ENCODE results near the gene SNX25.

Gene SNX25

DNA sequence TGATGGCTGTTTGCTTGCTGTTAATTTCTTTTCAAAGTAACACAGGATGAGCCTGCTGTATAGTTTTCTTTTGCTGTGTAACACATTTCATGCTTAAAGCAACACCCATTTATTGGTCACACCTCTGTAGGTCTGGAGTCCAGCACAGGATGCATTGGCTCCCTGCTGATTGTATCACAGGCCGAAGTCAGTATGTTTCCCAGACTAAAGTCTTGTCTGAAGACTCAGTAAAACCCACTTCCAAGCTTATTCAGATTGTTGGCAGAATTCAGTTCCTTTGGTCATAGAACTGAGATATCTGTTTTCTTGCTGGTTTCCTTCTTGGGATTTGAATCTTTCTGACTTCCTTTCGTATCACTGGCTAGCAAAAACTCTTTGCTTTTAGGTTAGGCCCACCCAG is 132.0 kb downstream of the SNX25 start:
- no peak overlapping the region for H3K27ac Mint-ChIP-seq
- H3K4me1 Mint-ChIP-seq (ENCODE audit: low read depth): peaks cover 51% of the 10 kb centered on the region
- H3K36me3 Mint-ChIP-seq (ENCODE audit: low read depth): peaks cover 51% of the 10 kb centered on the region
- no peaks in the 10 kb centered on the region for H3K27me3 Mint-ChIP-seq
- no peak overlapping the region for H3K4me3 Mint-ChIP-seq
- H3K9me3 Mint-ChIP-seq: no peaks in the 10 kb centered on the region

DNA sequence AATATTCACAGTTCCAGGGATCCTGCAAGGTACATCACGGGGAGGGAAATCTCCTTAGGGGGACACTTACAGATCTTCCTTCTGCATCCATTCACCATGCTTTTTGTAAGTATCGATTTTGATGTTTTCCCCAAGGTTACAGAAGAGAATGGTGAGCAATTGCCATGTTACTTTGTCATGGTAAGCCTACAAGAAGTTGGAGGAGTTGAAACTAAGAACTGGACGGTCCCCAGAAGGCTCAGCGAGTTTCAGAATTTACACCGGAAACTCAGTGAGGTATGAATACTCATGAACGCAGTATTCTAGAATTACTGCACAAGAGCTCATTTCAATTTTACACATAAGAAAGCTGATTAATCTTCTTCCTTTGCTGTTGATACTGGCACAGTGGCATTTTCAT is 132.4 kb downstream of the SNX25 start:
- H3K4me3 Mint-ChIP-seq: no peak overlapping the region
- no peaks in the 10 kb centered on the region for H3K27me3 Mint-ChIP-seq
- H3K9me3 Mint-ChIP-seq: no peaks in the 10 kb centered on the region
- H3K27ac Mint-ChIP-seq: no peak overlapping the region
- H3K4me1 Mint-ChIP-seq (ENCODE audit: low read depth): peaks cover 53% of the 10 kb centered on the region
- H3K36me3 Mint-ChIP-seq (ENCODE audit: low read depth): peaks cover 53% of the 10 kb centered on the region

DNA sequence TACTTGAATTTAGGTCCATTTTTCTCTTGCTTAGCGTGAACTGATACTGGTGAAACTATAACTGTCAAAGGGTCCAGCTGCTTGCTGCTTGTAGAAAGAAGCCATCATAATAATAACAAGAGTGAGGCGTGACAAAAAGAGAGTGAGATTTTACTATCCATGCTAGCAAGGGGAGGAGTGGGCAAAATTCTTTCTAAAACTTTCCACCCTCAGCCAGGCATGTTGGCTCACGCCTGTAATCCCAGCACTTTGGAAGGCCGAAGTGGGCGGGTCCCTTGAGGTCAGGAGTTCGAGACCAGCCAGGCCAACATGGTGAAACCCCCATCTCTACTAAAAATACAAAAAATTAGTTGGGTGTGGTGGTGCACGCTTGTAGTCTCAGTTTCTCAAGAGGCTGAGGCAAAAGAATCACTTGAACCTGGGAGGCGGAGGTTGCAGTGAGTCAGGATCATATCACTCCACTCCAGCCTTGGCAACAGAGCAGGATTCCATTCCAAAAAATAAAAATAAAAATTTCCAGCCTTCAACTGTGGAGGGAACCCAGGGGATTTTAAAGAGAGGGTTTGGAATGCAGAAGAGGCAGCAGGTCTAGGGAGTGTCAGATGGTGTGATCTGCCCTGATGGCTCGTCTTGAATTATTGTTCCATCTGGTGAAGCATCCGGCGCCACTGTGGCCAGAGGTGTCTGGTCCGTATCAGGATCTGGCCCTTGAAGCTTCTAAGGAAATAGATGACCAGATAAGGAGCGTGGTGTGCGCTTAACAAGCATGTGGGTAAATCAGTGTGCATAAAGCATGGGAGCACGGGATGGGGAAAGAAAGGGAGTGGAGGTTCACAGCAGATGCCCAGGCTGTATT is 134.6 kb downstream of the SNX25 start:
- no peak overlapping the region for H3K4me3 Mint-ChIP-seq

DNA sequence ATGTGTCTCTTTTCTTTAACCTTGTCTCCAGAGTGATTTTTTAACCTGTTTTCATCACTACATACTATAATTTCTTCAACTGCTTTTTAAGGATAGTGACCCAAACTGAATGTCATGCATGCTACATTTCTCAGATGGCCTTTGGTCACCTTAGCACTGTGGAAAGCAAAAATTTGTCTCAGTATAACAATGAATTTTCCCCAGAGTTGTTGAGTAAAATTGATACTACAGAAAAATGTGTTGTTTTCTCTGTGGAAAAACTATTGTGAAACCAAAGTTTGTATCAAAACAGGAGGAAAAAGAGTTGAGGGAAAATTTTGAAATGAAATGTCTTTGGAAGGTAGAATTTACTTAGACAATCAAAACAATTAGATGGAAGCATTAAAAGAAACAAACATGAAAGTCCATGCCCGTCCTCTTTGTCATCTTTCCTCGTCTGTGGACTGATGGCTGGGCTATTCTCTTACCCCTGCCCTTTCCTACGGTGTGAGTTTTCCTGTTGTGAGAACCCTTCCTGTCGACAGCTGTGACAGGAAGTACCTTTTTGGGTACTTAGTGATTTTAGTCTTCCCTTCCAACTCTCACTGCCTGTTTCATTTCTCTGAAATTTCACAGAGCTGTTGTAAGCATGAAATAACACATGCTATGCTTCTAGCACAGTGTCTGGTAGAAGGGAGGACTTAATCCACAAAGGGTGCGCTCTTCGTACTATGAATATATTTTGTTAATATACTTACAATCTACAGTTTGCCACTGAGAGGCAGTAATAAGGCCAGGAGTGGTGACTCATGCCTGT is 135.5 kb downstream of the SNX25 start:
- Mint-ChIP-seq H3K27me3 (no peaks in the 10 kb centered on the region), H3K27ac (peak overlapping the region; percentile 89), H3K36me3 (ENCODE audit: low read depth) (peaks cover 61% of the 10 kb centered on the region), H3K4me1 (ENCODE audit: low read depth) (peaks cover 45% of the 10 kb centered on the region), H3K9me3 (no peaks in the 10 kb centered on the region), H3K4me3 (peak overlapping the region; percentile 40)

More for the DNA sequence above, 134.6 kb downstream of the SNX25 start:
- H3K9me3 Mint-ChIP-seq: no peaks in the 10 kb centered on the region
- H3K27me3 Mint-ChIP-seq: no peaks in the 10 kb centered on the region
- peaks cover 59% of the 10 kb centered on the region for H3K36me3 Mint-ChIP-seq (ENCODE audit: low read depth)
- H3K4me1 Mint-ChIP-seq (ENCODE audit: low read depth): peaks cover 55% of the 10 kb centered on the region
- peak overlapping the region; percentile 81 for H3K27ac Mint-ChIP-seq

DNA sequence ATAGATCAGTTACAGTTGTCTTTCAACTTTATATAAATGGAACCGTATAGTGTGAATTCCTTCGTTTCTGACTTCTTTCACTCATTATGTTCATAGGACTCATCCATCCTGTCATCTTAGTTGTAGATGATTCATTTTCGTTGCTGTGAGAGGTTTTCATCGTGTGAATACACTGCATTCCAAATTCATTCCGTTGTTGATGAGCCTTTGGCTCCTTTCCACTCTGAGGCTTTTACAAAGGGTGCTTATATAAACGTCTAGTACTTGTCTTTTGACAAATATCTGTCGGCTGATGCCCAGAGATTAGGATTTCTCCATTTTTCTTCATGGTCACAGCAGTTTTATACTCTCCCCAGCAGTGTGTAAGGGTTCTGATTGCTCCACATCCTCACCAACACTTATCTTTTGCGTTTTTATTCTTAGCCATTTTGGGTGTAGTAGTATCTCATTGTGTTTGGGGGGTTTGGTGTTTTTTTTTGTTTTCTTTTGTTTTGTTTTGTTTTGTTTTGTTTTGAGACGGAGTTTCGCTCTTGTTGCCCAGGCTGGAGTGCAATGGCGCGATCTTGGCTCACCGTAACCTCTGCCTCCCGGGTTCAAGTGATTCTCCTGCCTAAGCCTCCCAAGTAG is 137.7 kb downstream of the SNX25 start:
- peaks cover 34% of the 10 kb centered on the region for H3K4me1 Mint-ChIP-seq (ENCODE audit: low read depth)
- H3K27me3 Mint-ChIP-seq: no peaks in the 10 kb centered on the region
- H3K9me3 Mint-ChIP-seq: no peaks in the 10 kb centered on the region
- H3K36me3 Mint-ChIP-seq (ENCODE audit: low read depth): peaks cover 75% of the 10 kb centered on the region
- no peak overlapping the region for H3K4me3 Mint-ChIP-seq
- H3K27ac Mint-ChIP-seq: no peak overlapping the region

DNA sequence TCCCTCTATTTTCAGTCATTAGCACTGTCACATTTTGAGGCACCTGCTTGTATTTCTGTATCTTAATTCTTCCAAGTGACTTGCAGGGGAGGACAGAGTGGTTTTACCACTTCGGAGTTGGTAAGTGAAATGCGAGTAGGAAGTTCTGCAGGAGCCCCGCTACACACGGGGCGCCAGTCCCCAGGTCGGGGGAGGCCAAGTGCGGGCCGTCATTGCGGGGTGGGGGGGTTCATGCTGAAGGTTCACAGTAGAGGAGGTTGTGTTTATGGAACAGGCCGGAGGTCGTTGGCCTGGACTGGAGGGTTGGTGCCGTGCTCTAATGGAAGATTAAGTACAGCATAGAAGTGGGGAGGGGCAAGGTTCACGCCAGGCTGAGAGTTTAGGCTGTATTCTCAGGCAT is 142.3 kb downstream of the SNX25 start:
- H3K36me3 Mint-ChIP-seq (ENCODE audit: low read depth): peaks cover 58% of the 10 kb centered on the region
- H3K4me3 Mint-ChIP-seq: no peak overlapping the region
- no peaks in the 10 kb centered on the region for H3K9me3 Mint-ChIP-seq
- no peak overlapping the region for H3K27ac Mint-ChIP-seq
- H3K4me1 Mint-ChIP-seq (ENCODE audit: low read depth): peaks cover 4% of the 10 kb centered on the region
- H3K27me3 Mint-ChIP-seq: no peaks in the 10 kb centered on the region

DNA sequence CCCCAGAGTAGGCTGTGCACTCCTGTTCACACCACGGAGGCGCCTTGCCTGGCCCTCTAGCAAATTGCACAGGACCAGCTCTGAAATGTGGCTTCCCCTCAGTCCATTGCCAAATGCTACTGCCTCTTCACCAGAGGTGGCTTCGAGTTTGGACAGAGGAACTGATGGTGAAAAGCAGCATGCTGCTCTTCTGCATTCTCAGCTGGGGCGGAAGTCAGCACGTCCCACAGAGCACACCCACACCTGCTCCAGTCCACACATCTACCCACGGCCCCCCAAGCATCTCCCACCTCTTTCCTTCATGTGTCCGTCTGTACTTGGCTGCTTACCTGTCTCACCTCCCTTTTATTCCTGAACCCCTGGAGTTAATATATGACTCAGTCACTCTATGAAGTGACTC is 142.8 kb downstream of the SNX25 start:
- Mint-ChIP-seq H3K27ac (no peak overlapping the region), H3K4me1 (ENCODE audit: low read depth) (peaks cover 5% of the 10 kb centered on the region), H3K36me3 (ENCODE audit: low read depth) (peaks cover 58% of the 10 kb centered on the region), H3K9me3 (no peaks in the 10 kb centered on the region), H3K27me3 (no peaks in the 10 kb centered on the region), H3K4me3 (no peak overlapping the region)

DNA sequence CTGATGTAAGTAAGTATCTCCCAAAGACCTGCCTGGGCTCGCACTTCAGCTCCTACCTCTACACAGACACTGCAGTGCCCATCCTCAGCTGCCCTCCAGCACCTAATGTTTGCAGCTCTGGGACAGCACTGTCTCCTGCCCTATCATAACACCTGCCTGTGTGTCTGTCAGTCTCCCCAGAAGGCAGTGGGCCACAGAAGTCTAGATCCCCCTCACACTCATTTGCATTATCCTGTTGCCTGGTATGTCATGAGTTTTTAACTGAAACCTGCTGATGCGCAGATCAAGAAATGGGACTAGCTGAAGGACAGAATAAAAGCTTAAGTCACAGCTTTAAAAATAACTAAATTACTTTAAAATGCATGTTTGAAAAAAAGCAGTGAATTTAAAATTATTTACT is 143.3 kb downstream of the SNX25 start:
- H3K27ac Mint-ChIP-seq: no peak overlapping the region
- H3K4me3 Mint-ChIP-seq: no peak overlapping the region
- H3K27me3 Mint-ChIP-seq: no peaks in the 10 kb centered on the region
- H3K36me3 Mint-ChIP-seq (ENCODE audit: low read depth): peaks cover 60% of the 10 kb centered on the region
- H3K9me3 Mint-ChIP-seq: no peaks in the 10 kb centered on the region
- peaks cover 10% of the 10 kb centered on the region for H3K4me1 Mint-ChIP-seq (ENCODE audit: low read depth)

DNA sequence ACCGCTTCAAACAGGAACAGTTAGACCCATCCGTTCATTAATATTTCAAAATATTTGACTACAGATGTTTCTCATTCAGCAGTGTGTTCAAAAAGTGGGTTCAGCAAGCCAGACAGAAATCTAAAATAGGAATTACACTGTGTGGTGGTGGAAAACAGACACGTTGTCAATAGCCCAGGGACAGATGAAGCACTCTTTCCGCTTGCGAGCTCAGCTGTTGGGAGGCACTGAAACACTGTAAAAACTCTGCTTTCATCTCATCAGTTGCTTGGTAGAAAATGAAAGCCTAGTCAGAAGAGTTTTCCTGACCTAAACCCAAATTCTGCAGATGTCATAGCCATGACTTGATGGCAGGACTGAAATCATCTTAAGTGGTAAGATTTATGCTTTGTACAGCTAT is 147.8 kb downstream of the SNX25 start:
- peaks cover 36% of the 10 kb centered on the region for H3K36me3 Mint-ChIP-seq (ENCODE audit: low read depth)
- H3K4me3 Mint-ChIP-seq: no peak overlapping the region
- no peaks in the 10 kb centered on the region for H3K27me3 Mint-ChIP-seq

DNA sequence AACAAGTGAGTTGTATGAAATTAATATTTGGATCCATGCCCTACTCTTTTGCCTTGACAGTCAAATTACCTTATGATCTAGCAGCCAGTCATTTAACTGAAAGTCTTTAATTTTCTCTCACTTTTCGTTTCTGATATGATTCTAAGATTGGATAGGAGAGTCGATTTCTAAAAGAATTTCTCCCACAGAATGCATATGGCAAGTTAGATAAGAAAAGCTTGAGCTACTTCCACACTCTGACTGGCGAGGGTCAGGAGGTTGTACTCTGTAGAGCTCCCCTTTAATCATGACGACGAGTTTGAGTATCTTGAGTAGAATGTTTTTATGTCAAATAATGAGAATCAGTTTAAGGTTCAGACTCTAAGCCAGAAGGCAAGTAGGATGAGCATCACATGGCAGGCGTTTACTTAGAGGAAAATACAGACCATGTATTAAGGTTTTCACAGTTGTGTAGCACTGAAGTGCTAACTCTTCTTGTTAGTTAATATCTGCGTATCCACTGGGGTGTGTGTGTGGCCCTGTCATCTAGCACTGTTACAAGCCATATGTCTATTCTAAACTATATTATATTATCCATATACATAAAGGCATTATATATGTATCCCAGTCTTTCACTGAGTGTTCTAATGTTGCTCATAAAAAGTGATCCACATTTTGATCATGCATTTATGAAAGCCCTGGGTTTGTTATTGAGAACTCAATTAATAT is 148.5 kb downstream of the SNX25 start:
- H3K27me3 Mint-ChIP-seq: no peaks in the 10 kb centered on the region
- no peaks in the 10 kb centered on the region for H3K9me3 Mint-ChIP-seq
- no peak overlapping the region for H3K27ac Mint-ChIP-seq
- peaks cover 31% of the 10 kb centered on the region for H3K36me3 Mint-ChIP-seq (ENCODE audit: low read depth)
- no peak overlapping the region for H3K4me3 Mint-ChIP-seq
- H3K4me1 Mint-ChIP-seq (ENCODE audit: low read depth): peaks cover 10% of the 10 kb centered on the region

More for the DNA sequence above, 147.8 kb downstream of the SNX25 start:
- peaks cover 10% of the 10 kb centered on the region for H3K4me1 Mint-ChIP-seq (ENCODE audit: low read depth)
- no peaks in the 10 kb centered on the region for H3K9me3 Mint-ChIP-seq
- no peak overlapping the region for H3K27ac Mint-ChIP-seq

DNA sequence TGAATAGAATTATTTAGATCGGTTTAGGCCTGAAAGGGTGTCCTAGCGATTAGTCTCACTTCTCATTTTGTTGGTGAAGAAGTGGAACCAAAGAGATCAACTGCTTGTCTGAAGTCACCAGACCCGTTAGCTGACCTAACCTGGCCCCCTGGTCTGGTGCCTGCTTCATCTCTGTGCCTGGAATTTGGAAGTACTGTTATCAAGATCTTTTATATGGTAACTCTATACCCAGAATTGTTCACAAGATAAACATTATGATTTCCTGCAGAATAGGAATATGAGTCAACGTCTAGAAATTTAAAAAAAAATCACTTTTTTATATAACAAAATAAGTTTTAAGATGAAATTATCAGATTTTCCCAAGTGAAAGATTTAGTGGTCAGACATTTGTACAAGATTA is 149.1 kb downstream of the SNX25 start:
- H3K4me3 Mint-ChIP-seq: no peak overlapping the region
- H3K27me3 Mint-ChIP-seq: no peaks in the 10 kb centered on the region
- H3K4me1 Mint-ChIP-seq (ENCODE audit: low read depth): peaks cover 10% of the 10 kb centered on the region
- H3K36me3 Mint-ChIP-seq (ENCODE audit: low read depth): peaks cover 32% of the 10 kb centered on the region
- no peaks in the 10 kb centered on the region for H3K9me3 Mint-ChIP-seq
- H3K27ac Mint-ChIP-seq: no peak overlapping the region

DNA sequence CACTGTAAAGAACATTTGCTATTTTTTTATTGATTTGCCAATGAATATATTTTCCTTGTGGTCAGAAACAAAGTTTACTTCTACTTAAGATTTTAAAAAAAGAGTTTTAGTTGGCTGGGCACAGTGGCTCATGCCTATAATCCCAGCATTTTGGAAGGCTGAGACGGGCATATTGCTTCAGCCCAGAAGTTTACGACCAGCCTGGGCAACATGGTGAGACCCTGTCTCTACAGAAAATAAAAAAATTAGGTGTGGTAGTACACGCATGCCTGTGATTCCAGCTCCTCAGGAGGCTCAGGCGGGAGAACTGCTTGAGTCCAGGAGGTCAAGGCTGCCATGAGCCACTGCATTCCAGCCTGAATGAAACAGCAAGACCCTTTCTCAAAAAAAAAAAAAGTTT is 149.6 kb downstream of the SNX25 start:
- Mint-ChIP-seq H3K4me1 (ENCODE audit: low read depth) (peaks cover 10% of the 10 kb centered on the region), H3K4me3 (no peak overlapping the region), H3K36me3 (ENCODE audit: low read depth) (peaks cover 31% of the 10 kb centered on the region), H3K9me3 (no peaks in the 10 kb centered on the region), H3K27me3 (no peaks in the 10 kb centered on the region), H3K27ac (no peak overlapping the region)

DNA sequence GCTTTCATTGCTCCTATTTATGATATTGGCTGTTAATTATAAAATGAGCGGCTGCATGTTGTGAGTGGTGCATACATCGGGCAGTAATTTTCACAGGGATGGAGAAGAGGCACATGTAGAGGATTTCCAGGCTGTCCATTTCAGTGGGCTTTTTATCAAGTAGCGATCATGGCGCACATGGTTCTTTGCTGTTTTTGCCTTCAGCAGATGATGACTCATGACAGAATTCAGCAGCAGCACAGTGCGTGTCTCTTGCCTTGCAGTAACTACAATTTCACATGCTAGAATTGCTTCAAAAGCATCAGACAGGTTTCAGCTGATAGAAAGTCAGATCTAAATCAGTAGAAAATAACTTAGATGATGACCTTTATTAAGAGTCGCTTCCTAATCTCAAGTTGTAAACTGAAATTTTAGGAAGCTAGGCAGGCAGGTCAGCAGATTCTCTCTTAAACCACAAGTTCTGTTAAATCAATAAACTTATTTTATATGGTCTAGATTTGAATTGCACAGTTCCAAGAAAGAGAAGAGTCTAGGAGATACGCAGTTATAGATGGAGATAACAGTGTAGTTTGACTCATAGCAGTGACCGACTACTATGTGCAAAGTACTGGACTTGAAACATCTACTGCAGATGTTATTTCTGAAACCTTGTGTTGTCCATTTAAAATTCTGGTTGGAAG is 150.5 kb downstream of the SNX25 start:
- peaks cover 31% of the 10 kb centered on the region for H3K36me3 Mint-ChIP-seq (ENCODE audit: low read depth)
- H3K9me3 Mint-ChIP-seq: no peaks in the 10 kb centered on the region
- no peaks in the 10 kb centered on the region for H3K27me3 Mint-ChIP-seq
- no peak overlapping the region for H3K4me3 Mint-ChIP-seq
- no peak overlapping the region for H3K27ac Mint-ChIP-seq
- H3K4me1 Mint-ChIP-seq (ENCODE audit: low read depth): peaks cover 10% of the 10 kb centered on the region

DNA sequence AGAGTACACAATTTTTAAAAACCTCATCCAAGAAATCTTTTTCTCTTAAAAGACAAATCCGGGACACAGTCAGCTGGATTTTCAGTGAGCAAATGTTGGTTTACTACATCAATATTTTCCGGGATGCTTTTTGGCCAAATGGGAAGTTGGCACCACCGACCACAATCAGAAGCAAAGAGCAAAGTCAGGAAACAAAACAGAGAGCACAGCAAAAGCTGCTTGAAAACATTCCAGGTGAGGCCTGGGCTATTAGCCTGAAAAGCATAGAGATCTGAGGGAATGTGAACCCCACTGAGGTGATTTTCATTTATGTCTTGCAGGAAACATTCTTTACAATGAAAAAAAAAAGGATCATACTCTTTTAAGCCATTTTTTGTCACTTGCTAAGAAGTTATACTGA is 152.5 kb downstream of the SNX25 start:
- peaks cover 29% of the 10 kb centered on the region for H3K36me3 Mint-ChIP-seq (ENCODE audit: low read depth)
- no peak overlapping the region for H3K27ac Mint-ChIP-seq
- H3K4me1 Mint-ChIP-seq (ENCODE audit: low read depth): peaks cover 9% of the 10 kb centered on the region
- no peak overlapping the region for H3K4me3 Mint-ChIP-seq
- H3K27me3 Mint-ChIP-seq: no peaks in the 10 kb centered on the region
- no peaks in the 10 kb centered on the region for H3K9me3 Mint-ChIP-seq

Measured in stimulated activated naive CD8-positive, alpha-beta T cell treated with anti-CD3 and anti-CD28 coated beads, Interleukin-15, Interleukin-2, amounts not matched to agents 100 ng/mL and 50 ng/mL, for 24 hours (primary cell).